Measurements from ENCODE around the gene PHACTR2. TPM values are rescaled to one million over a fixed set of nuclear protein-coding genes. Genes with fewer than 3 reads are reported as not detected.
"Not testable (repeated sequence)": the region's sequence is repeated elsewhere in the genome, so short reads cannot be mapped to it uniquely, and the experiment has no call there.

PHACTR2 gene
- total RNA-seq, 4 donors from 2014 or later, result 61.3 to 122 (median 86.0) TPM

DNA sequence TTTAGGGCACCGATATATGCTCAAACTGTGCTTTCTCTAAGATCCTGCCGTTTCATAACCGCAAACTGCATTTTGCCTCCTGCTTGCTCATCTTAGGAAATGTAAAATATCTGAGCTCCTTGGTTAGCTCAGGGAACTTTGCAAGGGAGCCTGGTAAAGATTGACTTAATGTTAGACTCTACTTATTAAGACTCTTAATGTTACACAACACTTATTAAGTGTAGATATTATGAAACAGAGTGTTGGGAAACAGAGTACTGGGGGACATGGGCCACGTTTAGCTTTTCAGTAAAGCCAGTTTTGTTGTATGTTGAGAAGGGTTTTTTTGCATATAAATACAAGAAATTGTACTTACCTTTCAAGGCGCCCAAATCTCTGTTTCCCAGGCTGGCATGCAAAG lies 167.3 kb downstream of the PHACTR2 start:
- Histone ChIP-seq H3K4me3 (no peak overlapping the region), H3K27me3 (no peaks in the 10 kb centered on the region), H3K9me3 (no peaks in the 10 kb centered on the region), H3K36me3 (peaks cover 5 to 56% of the 10 kb centered on the region in 2 donors), H3K27ac (no peak overlapping the region), H3K4me1 (peaks cover 0 to 33% (median 3%) of the 10 kb centered on the region in 3 donors)
- no peak for ATAC-seq
- 82 to 92% methylated on average over 5 of the region's 5 CpGs for WGBS, 2 donors (ENCODE audit: low coverage in 1 of 2)
- no peak for TF ChIP-seq POLR2AphosphoS5 (IDR thresholded peaks at IDR 0.05)
- no peak for TF ChIP-seq POLR2A (IDR thresholded peaks at IDR 0.05)
- no peak for TF ChIP-seq EP300 (IDR thresholded peaks at IDR 0.05)
- TF ChIP-seq, protein P1, sequence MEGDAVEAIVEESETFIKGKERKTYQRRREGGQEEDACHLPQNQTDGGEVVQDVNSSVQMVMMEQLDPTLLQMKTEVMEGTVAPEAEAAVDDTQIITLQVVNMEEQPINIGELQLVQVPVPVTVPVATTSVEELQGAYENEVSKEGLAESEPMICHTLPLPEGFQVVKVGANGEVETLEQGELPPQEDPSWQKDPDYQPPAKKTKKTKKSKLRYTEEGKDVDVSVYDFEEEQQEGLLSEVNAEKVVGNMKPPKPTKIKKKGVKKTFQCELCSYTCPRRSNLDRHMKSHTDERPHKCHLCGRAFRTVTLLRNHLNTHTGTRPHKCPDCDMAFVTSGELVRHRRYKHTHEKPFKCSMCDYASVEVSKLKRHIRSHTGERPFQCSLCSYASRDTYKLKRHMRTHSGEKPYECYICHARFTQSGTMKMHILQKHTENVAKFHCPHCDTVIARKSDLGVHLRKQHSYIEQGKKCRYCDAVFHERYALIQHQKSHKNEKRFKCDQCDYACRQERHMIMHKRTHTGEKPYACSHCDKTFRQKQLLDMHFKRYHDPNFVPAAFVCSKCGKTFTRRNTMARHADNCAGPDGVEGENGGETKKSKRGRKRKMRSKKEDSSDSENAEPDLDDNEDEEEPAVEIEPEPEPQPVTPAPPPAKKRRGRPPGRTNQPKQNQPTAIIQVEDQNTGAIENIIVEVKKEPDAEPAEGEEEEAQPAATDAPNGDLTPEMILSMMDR (IDR thresholded peaks at IDR 0.05), result no peak

- ATAC-seq, H3K4me1 ChIP-seq, H3K4me3 ChIP-seq, H3K27ac ChIP-seq, H3K27me3 ChIP-seq: not testable (repeated sequence)
- H3K9me3 ChIP-seq, result peaks cover 0 to 14% (median 0%) of the 10 kb centered on the region in 3 donors
- 80 to 100% methylated on average over 1 to 2 of the region's 3 CpGs for WGBS, 2 donors (ENCODE audit: low coverage in 1 of 2)
- peaks cover 9 to 96% of the 10 kb centered on the region in 2 donors for H3K36me3 ChIP-seq
These were observed 173.9 kb downstream of the PHACTR2 start for GRCh38 chr6:143851706-143852105.

GRCh38 chr6:143855057-143855456 lies 177.3 kb downstream of the PHACTR2 start:
- H3K4me1 ChIP-seq, H3K27me3 ChIP-seq, ATAC-seq, H3K4me3 ChIP-seq, H3K27ac ChIP-seq: not testable (repeated sequence)
- WGBS, 2 donors (ENCODE audit: low coverage in 1 of 2), result 83 to 100% methylated on average over 1 of the region's 1 CpG
- H3K36me3 ChIP-seq, result peaks cover 10 to 96% of the 10 kb centered on the region in 2 donors
- peaks cover 0 to 16% (median 0%) of the 10 kb centered on the region in 3 donors for H3K9me3 ChIP-seq

- Histone ChIP-seq H3K36me3 (peaks cover 7 to 96% of the 10 kb centered on the region in 2 donors), H3K9me3 (peaks cover 0 to 16% (median 0%) of the 10 kb centered on the region in 3 donors)
- not testable (repeated sequence) for H3K27me3 ChIP-seq, ATAC-seq, H3K27ac ChIP-seq, H3K4me1 ChIP-seq, H3K4me3 ChIP-seq
- 100% methylated on average over 5 of the region's 6 CpGs; no CpG with 5 or more reads in 1 of the 2 donors for WGBS, 2 donors (ENCODE audit: low coverage in 1 of 2)
These were observed 179.0 kb downstream of the PHACTR2 start for GRCh38 chr6:143856762-143857161.

GRCh38 chr6:143857651-143858050 lies 179.9 kb downstream of the PHACTR2 start:
- Histone ChIP-seq H3K27me3 (no peaks in the 10 kb centered on the region), H3K36me3 (peaks cover 7 to 96% of the 10 kb centered on the region in 2 donors), H3K4me3 (no peak overlapping the region), H3K9me3 (peaks cover 0 to 16% (median 0%) of the 10 kb centered on the region in 3 donors), H3K4me1 (no peaks in the 10 kb centered on the region), H3K27ac (no peak overlapping the region)
- no peak for ATAC-seq
- 90 to 94% methylated on average over 3 to 5 of the region's 5 CpGs for WGBS, 2 donors (ENCODE audit: low coverage in 1 of 2)
- TF ChIP-seq EP300 (IDR thresholded peaks at IDR 0.05) (no peak), POLR2A (IDR thresholded peaks at IDR 0.05) (no peak), POLR2AphosphoS5 (IDR thresholded peaks at IDR 0.05) (no peak)
- TF ChIP-seq, protein P1 (IDR thresholded peaks at IDR 0.05), result no peak

GRCh38 chr6:143859891-143860660 lies 182.3 kb downstream of the PHACTR2 start:
- no peaks in the 10 kb centered on the region for H3K27me3 ChIP-seq
- ATAC-seq, result no peak
- H3K4me3 ChIP-seq, result no peak overlapping the region
- H3K4me1 ChIP-seq, result peaks cover 0 to 7% (median 0%) of the 10 kb centered on the region in 3 donors
- H3K36me3 ChIP-seq, result peaks cover 7 to 98% of the 10 kb centered on the region in 2 donors
- 87 to 91% methylated on average over 3 of the region's 3 CpGs for WGBS, 2 donors (ENCODE audit: low coverage in 1 of 2)
- H3K27ac ChIP-seq, result no peak overlapping the region
- TF ChIP-seq, protein P1 (IDR thresholded peaks at IDR 0.05), result no peak
- no peak for TF ChIP-seq POLR2A (IDR thresholded peaks at IDR 0.05)
- H3K9me3 ChIP-seq, result peaks cover 0 to 8% (median 0%) of the 10 kb centered on the region in 3 donors

Data from gastroesophageal sphincter (tissue), 4 donors.